ENCODE data around the gene SYNE2.
"Not testable (repeated sequence)": the region's sequence is repeated elsewhere in the genome, so short reads cannot be mapped to it uniquely, and the experiment has no call there.

Gene SYNE2

GRCh38 chr14:64197996-64198395 lies 345.2 kb downstream of the SYNE2 start:
- no peak for DNase-seq (ENCODE audit: low read depth)

- no peak for DNase-seq (ENCODE audit: low read depth)
These were observed 345.7 kb downstream of the SYNE2 start for GRCh38 chr14:64198486-64198885.

- DNase-seq (ENCODE audit: low read depth) = no peak
These were observed 347.4 kb downstream of the SYNE2 start for GRCh38 chr14:64200170-64200569.

GRCh38 chr14:64201296-64201695 lies 348.5 kb downstream of the SYNE2 start:
- DNase-seq (ENCODE audit: low read depth) = no peak

GRCh38 chr14:64201921-64202545 lies 349.2 kb downstream of the SYNE2 start:
- DNase-seq (ENCODE audit: low read depth) = no peak

- DNase-seq (ENCODE audit: low read depth) = no peak
These were observed 349.9 kb downstream of the SYNE2 start for GRCh38 chr14:64202716-64203115.

GRCh38 chr14:64203366-64204006 lies 350.7 kb downstream of the SYNE2 start:
- DNase-seq (ENCODE audit: low read depth) = no peak

- no peak for DNase-seq (ENCODE audit: low read depth)
These were observed 355.5 kb downstream of the SYNE2 start for GRCh38 chr14:64208261-64208660.

GRCh38 chr14:64208981-64209380 lies 356.2 kb downstream of the SYNE2 start:
- no peak for DNase-seq (ENCODE audit: low read depth)

- no peak for DNase-seq (ENCODE audit: low read depth)
These were observed 356.8 kb downstream of the SYNE2 start for GRCh38 chr14:64209444-64210131.

GRCh38 chr14:64210216-64210615 lies 357.4 kb downstream of the SYNE2 start:
- DNase-seq (ENCODE audit: low read depth) = no peak

- DNase-seq (ENCODE audit: low read depth) = not testable (repeated sequence)
These were observed 358.1 kb downstream of the SYNE2 start for GRCh38 chr14:64210912-64211311.

- no peak for DNase-seq (ENCODE audit: low read depth)
These were observed 359.9 kb downstream of the SYNE2 start for GRCh38 chr14:64212666-64213065.

GRCh38 chr14:64213086-64213485 lies 360.3 kb downstream of the SYNE2 start:
- no peak for DNase-seq (ENCODE audit: low read depth)

GRCh38 chr14:64213853-64214570 lies 361.2 kb downstream of the SYNE2 start:
- DNase-seq (ENCODE audit: low read depth) = no peak

- DNase-seq (ENCODE audit: low read depth) = no peak
These were observed 362.5 kb downstream of the SYNE2 start for GRCh38 chr14:64215274-64215673.

GRCh38 chr14:64215978-64216377 lies 363.2 kb downstream of the SYNE2 start:
- no peak for DNase-seq (ENCODE audit: low read depth)

- no peak for DNase-seq (ENCODE audit: low read depth)
These were observed 364.5 kb downstream of the SYNE2 start for GRCh38 chr14:64217308-64217707.

GRCh38 chr14:64217834-64218233 lies 365.0 kb downstream of the SYNE2 start:
- no peak for DNase-seq (ENCODE audit: low read depth)

GRCh38 chr14:64218344-64219240 lies 365.8 kb downstream of the SYNE2 start:
- no peak for DNase-seq (ENCODE audit: low read depth)

GRCh38 chr14:64220056-64220455 lies 367.3 kb downstream of the SYNE2 start:
- no peak for DNase-seq (ENCODE audit: low read depth)

GRCh38 chr14:64220466-64220865 lies 367.7 kb downstream of the SYNE2 start:
- no peak for DNase-seq (ENCODE audit: low read depth)
